HepG2 (cell line): ENCODE data around the gene EMC9. TPM values are rescaled to one million over a fixed set of nuclear protein-coding genes. Genes with fewer than 3 reads are reported as not detected.

ENCODE experiments used
- ATAC-seq: fragments of 200-7000 bp; cut with Tn5 transposase; 3 replicates; pipeline ENCODE4 v1.9.1; 2020; ENCODE audit warnings: mild to moderate bottlenecking, moderate library complexity
- BruUV-seq: library from RNA; stranded (reverse); fragments of 400-500 nt; replicated peaks from 2 replicates; lab custom pipeline; 2021; lab: Mats Ljungman, UMichigan
- CTCF ChIA-PET: fragments of 300-600 bp; formaldehyde crosslinking; extraction: SDS; loops from one replicate; lab custom pipeline; 2021; ENCODE audit warnings: low total read pairs, inconsistent platforms, low intra/inter-chr PET ratio; lab: Yijun Ruan, JAX
- POLR2A ChIA-PET: fragments of 350-600 bp; sonication (Branson Sonifier 250); formaldehyde crosslinking; loops from one replicate; lab custom pipeline; 2020; ENCODE audit warnings: antibody characterized with exemption, inconsistent platforms; lab: Yijun Ruan, JAX
- DNase-seq: peaks from one replicate; pipeline ENCODE4 v3.0.0-alpha.2; 2015; ENCODE audit warnings: low spot score
- FAIRE-seq: peaks from 3 replicates; lab custom pipeline; 2011; peaks lifted over from hg19 to GRCh38; lab: Jason Lieb, UNC
- H2AFZ ChIP-seq: one replicate; pipeline ENCODE4 v1.6.1; 2011; ENCODE audit warnings: low read length, inconsistent platforms
- H3K27ac ChIP-seq: fragments of 300-600 bp; 3 replicates; pipeline ENCODE4 v1.8.0; 2011; ENCODE audit warnings: mixed run types, mild to moderate bottlenecking, mixed read lengths, low read length, inconsistent platforms; ENCODE audit not compliant: insufficient read depth; ENCODE audit errors: extremely low read length
- H3K27me3 ChIP-seq, 2 experiments: fragments of 200-600 bp in 1 of 2; 2 replicates in 1 of 2; 3 replicates in 1 of 2; pipeline versions ENCODE4 v1.6.0 to v1.8.0; 2011; ENCODE audit warnings: low read length in 2 of 2, mild to moderate bottlenecking in 2 of 2, moderate library complexity in 2 of 2, inconsistent platforms in 1 of 2; ENCODE audit not compliant: insufficient read depth in 2 of 2, control insufficient read depth in 1 of 2
- H3K36me3 ChIP-seq, 2 experiments: fragments of 200-600 bp in 1 of 2; replicated peaks in 1 of 2; 2 replicates in 1 of 2; 3 replicates in 1 of 2; pipeline versions ENCODE4 v1.5.1 to v1.8.0; 2011; ENCODE audit warnings: low read length in 2 of 2, inconsistent platforms in 1 of 2; ENCODE audit not compliant: insufficient read depth in 2 of 2, control insufficient read depth in 1 of 2
- H3K4me1 ChIP-seq: 2 replicates; pipeline ENCODE4 v1.5.1; 2012; ENCODE audit warnings: low read length, inconsistent platforms; ENCODE audit not compliant: insufficient read depth
- H3K4me2 ChIP-seq: 2 replicates; pipeline ENCODE4 v1.6.0; 2011; ENCODE audit warnings: low read depth, low read length, inconsistent platforms
- H3K4me3 ChIP-seq, 3 experiments: fragments of 200-600 bp in 1 of 3; sonication (generic), shearing (Covaris generic) in 1 of 3; replicated peaks in 1 of 3; 2 replicates each; pipeline ENCODE4 v1.5.1; 2011 to 2016; ENCODE audit warnings: low read length in 3 of 3, inconsistent platforms in 2 of 3, low read depth in 2 of 3, mild to moderate bottlenecking in 2 of 3, control low read depth in 1 of 3, mixed read lengths in 1 of 3; ENCODE audit not compliant: insufficient read depth in 1 of 3
- H3K79me2 ChIP-seq: one replicate; pipeline ENCODE4 v1.6.1; 2011; ENCODE audit warnings: low read length, inconsistent platforms; ENCODE audit not compliant: insufficient read depth
- H3K9ac ChIP-seq: 2 replicates; pipeline ENCODE4 v1.6.0; 2011; ENCODE audit warnings: mild to moderate bottlenecking, low read depth, low read length, inconsistent platforms; ENCODE audit not compliant: insufficient read depth
- H3K9me3 ChIP-seq: 2 replicates; pipeline ENCODE4 v1.5.1; 2012; ENCODE audit warnings: mild to moderate bottlenecking, low read length
- H4K20me1 ChIP-seq: 2 replicates; pipeline ENCODE4 v1.6.0; 2011; ENCODE audit warnings: inconsistent platforms, mild to moderate bottlenecking, low read length, moderate library complexity; ENCODE audit not compliant: insufficient read depth
- AKAP8 ChIP-seq: sonication (generic); formaldehyde crosslinking; IDR thresholded peaks from 2 replicates; pipeline ENCODE4 v1.5.1; 2020; ENCODE audit warnings: mild to moderate bottlenecking, missing genetic modification reagents
- BATF2 ChIP-seq: sonication (generic); formaldehyde crosslinking; IDR thresholded peaks from 2 replicates; pipeline ENCODE4 v1.8.0; 2022; ENCODE audit warnings: mild to moderate bottlenecking, missing genetic modification reagents, moderate library complexity
- EHMT2 ChIP-seq: fragments of 200-600 bp; sonication (generic); IDR thresholded peaks from 2 replicates; pipeline ENCODE4 v1.7.0; 2017; ENCODE audit warnings: antibody characterized with exemption, low read depth, low read length, borderline replicate concordance
- ELK4 ChIP-seq: sonication (generic); formaldehyde crosslinking; IDR thresholded peaks from 2 replicates; pipeline ENCODE4 v1.9.0; 2021; ENCODE audit warnings: missing genetic modification reagents, borderline replicate concordance
- FOXA1 ChIP-seq, 2 experiments: fragments of 450-650 bp in 1 of 2; sonication (generic) in 1 of 2; formaldehyde crosslinking in 1 of 2; IDR thresholded peaks; 2 replicates each; pipeline versions ENCODE4 v1.4.0 to v1.6.1; 2016 to 2020; ENCODE audit warnings: missing genetic modification reagents in 1 of 2
- FOXO4 ChIP-seq: sonication (generic); formaldehyde crosslinking; conservative IDR thresholded peaks from 2 replicates; pipeline ENCODE4 v1.8.1; 2023; ENCODE audit warnings: missing genetic modification reagents
- HES4 ChIP-seq: sonication (generic); formaldehyde crosslinking; IDR thresholded peaks from 2 replicates; pipeline ENCODE4 v1.9.0; 2021; ENCODE audit warnings: mild to moderate bottlenecking, missing genetic modification reagents, borderline replicate concordance
- MATR3 ChIP-seq: sonication (generic); formaldehyde crosslinking; IDR thresholded peaks from 2 replicates; pipeline ENCODE4 v1.4.0; 2020; ENCODE audit warnings: missing genetic modification reagents
- MBD4 ChIP-seq: IDR thresholded peaks from 2 replicates; pipeline ENCODE4 v1.6.1; 2012; ENCODE audit warnings: low read length, inconsistent platforms, borderline replicate concordance
- NPAS2 ChIP-seq: sonication (generic); formaldehyde crosslinking; IDR thresholded peaks from 2 replicates; pipeline ENCODE4 v1.8.0; 2022; ENCODE audit warnings: mild to moderate bottlenecking, missing genetic modification reagents, borderline replicate concordance
- REXO4 ChIP-seq: sonication (generic); formaldehyde crosslinking; IDR thresholded peaks from 2 replicates; pipeline ENCODE4 v1.8.0; 2022; ENCODE audit warnings: missing genetic modification reagents, mild to moderate bottlenecking, borderline replicate concordance
- RXRA ChIP-seq: sonication (generic); formaldehyde crosslinking; IDR thresholded peaks from 2 replicates; pipeline ENCODE4 v1.5.1; 2020; ENCODE audit warnings: missing genetic modification reagents
- SIX1 ChIP-seq: sonication (generic); formaldehyde crosslinking; IDR thresholded peaks from 2 replicates; pipeline ENCODE4 v1.4.0; 2020; ENCODE audit warnings: missing genetic modification reagents, borderline replicate concordance
- SMARCC2 ChIP-seq: fragments of 450-650 bp; IDR thresholded peaks from 2 replicates; pipeline ENCODE4 v1.6.1; 2017; ENCODE audit warnings: antibody characterized with exemption, mild to moderate bottlenecking
- ZBTB1 ChIP-seq: sonication (generic); formaldehyde crosslinking; IDR thresholded peaks from 2 replicates; pipeline ENCODE4 v1.4.0; 2020; ENCODE audit warnings: missing genetic modification reagents, borderline replicate concordance
- ZFP41 ChIP-seq: sonication (generic); formaldehyde crosslinking; IDR thresholded peaks from 2 replicates; pipeline ENCODE4 v1.4.0; 2020; ENCODE audit warnings: mild to moderate bottlenecking, missing genetic modification reagents, borderline replicate concordance
- ZNF484 ChIP-seq: sonication (generic); formaldehyde crosslinking; IDR thresholded peaks from 2 replicates; pipeline ENCODE4 v1.5.1; 2020; ENCODE audit warnings: mild to moderate bottlenecking, low read depth, missing genetic modification reagents, borderline replicate concordance
- ZNF572 ChIP-seq: sonication (generic); formaldehyde crosslinking; IDR thresholded peaks from 2 replicates; pipeline ENCODE4 v1.5.1; 2020; ENCODE audit warnings: mild to moderate bottlenecking, missing genetic modification reagents
- ZNF761 ChIP-seq: sonication (generic); formaldehyde crosslinking; conservative IDR thresholded peaks from 2 replicates; pipeline ENCODE4 v1.4.0; 2020; ENCODE audit warnings: mild to moderate bottlenecking, missing genetic modification reagents
- ZNF883 ChIP-seq: sonication (generic); formaldehyde crosslinking; IDR thresholded peaks from 2 replicates; pipeline ENCODE4 v1.5.1; 2020; ENCODE audit warnings: mild to moderate bottlenecking, missing genetic modification reagents; ENCODE audit errors: not compliant biosample characterization
- ZUFSP ChIP-seq: sonication (generic); formaldehyde crosslinking; IDR thresholded peaks from 2 replicates; pipeline ENCODE4 v1.9.0; 2021; ENCODE audit warnings: missing genetic modification reagents, mild to moderate bottlenecking, borderline replicate concordance
- WGBS: methylation state at CpG from one replicate; pipeline ENCODE4 v1.1.6; 2017; ENCODE audit warnings: low lambda C conversion rate; 5-methylcytosine and 5-hydroxymethylcytosine counted together
- in situ Hi-C: cut with HindIII; loops from 2 replicates; pipeline ENCODE4 v1.10.0; 2017; ENCODE audit warnings: low pct_unique_long_range_greater_than_20kb; ENCODE audit not compliant: extremely low pct_ligation_motif_present
- intact Hi-C: fragments of 100-400 bp; cut with micrococcal nuclease; formaldehyde crosslinking; loops from one replicate; pipeline ENCODE4 v1.10.0; 2022; ENCODE audit not compliant: unreplicated experiment
- polyA plus RNA-seq, 8 experiments: library from polyadenylated mRNA; depleted of rRNA in 3 of 8; stranded (reverse) in 7 of 8; unstranded in 1 of 8; fragments of >200 nt; fragmentation: Illumina TruSeq in 4 of 8; extraction: Trizol in 4 of 8; gene quantifications; 2 replicates each; pipeline versions ENCODE4 v1.2.1 to v1.2.3, GENCODE V29; 2011 to 2016; ENCODE audit warnings: low read depth in 4 of 8, missing spikeins in 1 of 8, mixed read lengths in 1 of 8; ENCODE audit not compliant: insufficient read depth in 1 of 8
- total RNA-seq, 5 experiments: library from RNA; depleted of rRNA; stranded (reverse); fragments of >200 nt; fragmentation: Illumina TruSeq; extraction: Trizol; gene quantifications; 2 replicates each; pipeline ENCODE4 v1.2.3, GENCODE V29; 2016; ENCODE audit warnings: low read depth in 1 of 5

EMC9 gene
- total and polyA plus RNA-seq, 2 of the 13 experiments (the other 11 are each of a cell fraction or from before 2014, with no cell fraction given): 60.5 to 78.7 TPM

- WGBS: 97% methylated on average over 7 of the region's 7 CpGs
- Histone ChIP-seq H3K4me2 (no peak overlapping the region), H4K20me1 (no peaks in the 10 kb centered on the region), H3K27me3 (no peaks in the 10 kb centered on the region), H3K27ac (no peak overlapping the region), H3K9ac (no peak overlapping the region), H3K36me3 (peaks cover 73 to 77% of the 10 kb centered on the region in 2 experiments), H3K4me1 (peaks cover 24% of the 10 kb centered on the region), H2AFZ (no peak overlapping the region), H3K9me3 (no peaks in the 10 kb centered on the region), H3K79me2 (peaks cover 15% of the 10 kb centered on the region), H3K4me3 (no peak overlapping the region)
- DNase-seq (no peak), ATAC-seq (no peak), FAIRE-seq (no peak)
- BruUV-seq: no TSS peak
- intact Hi-C loops: no loop called here
- ChIA-PET CTCF (no interaction called here), POLR2A (interaction anchor here (0.9 to 8.1 kb wide), 7 partner anchors 10 to 44 kb away, joined by 3 to 53 read pairs (median 4); partner anchors contain the start of genes CHMP4A, EMC9, IRF9 and TM9SF1)
- in situ Hi-C loops: no loop called here
- TF ChIP-seq ZNF572 (no peak), ELK4 (CRISPR knock-in tag) (no peak), REXO4 (CRISPR knock-in tag) (no peak), EHMT2 (no peak), ZUFSP (CRISPR knock-in tag) (no peak), AKAP8 (CRISPR knock-in tag) (no peak), NPAS2 (CRISPR knock-in tag) (0 out of 2 replicates have a peak, but pooled peaks have one; percentile 19), ZNF761 (no peak), MBD4 (no peak), SMARCC2 (no peak), RXRA (no peak), FOXA1 (IDR thresholded peaks at IDR 0.05) (no peak), FOXA1 (CRISPR knock-in tag; IDR thresholded peaks at IDR 0.05) (no peak), ZBTB1 (no peak), HES4 (CRISPR knock-in tag) (0 out of 2 replicates have a peak, but pooled peaks have one; percentile 32), ZFP41 (CRISPR knock-in tag) (no peak), SIX1 (CRISPR knock-in tag) (no peak), BATF2 (CRISPR knock-in tag) (no peak), ZNF883 (CRISPR knock-in tag) (peak; percentile 60), MATR3 (CRISPR knock-in tag) (no peak), FOXO4 (CRISPR knock-in tag) (no peak), ZNF484 (CRISPR knock-in tag) (no peak)
Measured at GRCh38 chr14:24185026-24185425, 43.6 kb upstream of the EMC9 start.
